ENCODE measurements around the gene DEF6. TPM values are rescaled to one million over a fixed set of nuclear protein-coding genes. Genes with fewer than 3 reads are reported as not detected.

Gene DEF6
- total RNA-seq, 1 experiment from 2014 or later: 0.59 TPM

DNA sequence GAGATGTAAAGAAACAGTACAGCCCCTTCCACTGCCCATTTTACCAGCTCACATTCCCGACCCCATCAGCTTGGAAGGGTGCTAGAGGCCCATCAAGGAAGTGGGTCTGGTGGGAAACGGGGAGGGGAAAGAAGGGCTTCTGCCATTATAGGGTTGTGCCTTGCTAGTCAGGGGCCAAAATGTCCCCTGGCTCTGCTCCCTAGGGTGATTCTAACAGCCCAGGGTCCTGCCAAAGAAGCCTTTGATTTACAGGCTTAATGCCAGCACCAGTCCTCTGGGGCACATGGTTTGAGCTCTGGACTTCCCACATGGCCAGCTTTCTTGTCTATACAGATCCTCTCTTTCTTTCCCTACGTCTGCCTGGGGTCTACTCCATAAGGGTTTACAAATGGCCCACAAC, 48.7 kb upstream of the DEF6 start:
- TF ChIP-seq, protein P1, sequence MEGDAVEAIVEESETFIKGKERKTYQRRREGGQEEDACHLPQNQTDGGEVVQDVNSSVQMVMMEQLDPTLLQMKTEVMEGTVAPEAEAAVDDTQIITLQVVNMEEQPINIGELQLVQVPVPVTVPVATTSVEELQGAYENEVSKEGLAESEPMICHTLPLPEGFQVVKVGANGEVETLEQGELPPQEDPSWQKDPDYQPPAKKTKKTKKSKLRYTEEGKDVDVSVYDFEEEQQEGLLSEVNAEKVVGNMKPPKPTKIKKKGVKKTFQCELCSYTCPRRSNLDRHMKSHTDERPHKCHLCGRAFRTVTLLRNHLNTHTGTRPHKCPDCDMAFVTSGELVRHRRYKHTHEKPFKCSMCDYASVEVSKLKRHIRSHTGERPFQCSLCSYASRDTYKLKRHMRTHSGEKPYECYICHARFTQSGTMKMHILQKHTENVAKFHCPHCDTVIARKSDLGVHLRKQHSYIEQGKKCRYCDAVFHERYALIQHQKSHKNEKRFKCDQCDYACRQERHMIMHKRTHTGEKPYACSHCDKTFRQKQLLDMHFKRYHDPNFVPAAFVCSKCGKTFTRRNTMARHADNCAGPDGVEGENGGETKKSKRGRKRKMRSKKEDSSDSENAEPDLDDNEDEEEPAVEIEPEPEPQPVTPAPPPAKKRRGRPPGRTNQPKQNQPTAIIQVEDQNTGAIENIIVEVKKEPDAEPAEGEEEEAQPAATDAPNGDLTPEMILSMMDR (IDR thresholded peaks at IDR 0.05): no peak
- TF ChIP-seq, protein P2, sequence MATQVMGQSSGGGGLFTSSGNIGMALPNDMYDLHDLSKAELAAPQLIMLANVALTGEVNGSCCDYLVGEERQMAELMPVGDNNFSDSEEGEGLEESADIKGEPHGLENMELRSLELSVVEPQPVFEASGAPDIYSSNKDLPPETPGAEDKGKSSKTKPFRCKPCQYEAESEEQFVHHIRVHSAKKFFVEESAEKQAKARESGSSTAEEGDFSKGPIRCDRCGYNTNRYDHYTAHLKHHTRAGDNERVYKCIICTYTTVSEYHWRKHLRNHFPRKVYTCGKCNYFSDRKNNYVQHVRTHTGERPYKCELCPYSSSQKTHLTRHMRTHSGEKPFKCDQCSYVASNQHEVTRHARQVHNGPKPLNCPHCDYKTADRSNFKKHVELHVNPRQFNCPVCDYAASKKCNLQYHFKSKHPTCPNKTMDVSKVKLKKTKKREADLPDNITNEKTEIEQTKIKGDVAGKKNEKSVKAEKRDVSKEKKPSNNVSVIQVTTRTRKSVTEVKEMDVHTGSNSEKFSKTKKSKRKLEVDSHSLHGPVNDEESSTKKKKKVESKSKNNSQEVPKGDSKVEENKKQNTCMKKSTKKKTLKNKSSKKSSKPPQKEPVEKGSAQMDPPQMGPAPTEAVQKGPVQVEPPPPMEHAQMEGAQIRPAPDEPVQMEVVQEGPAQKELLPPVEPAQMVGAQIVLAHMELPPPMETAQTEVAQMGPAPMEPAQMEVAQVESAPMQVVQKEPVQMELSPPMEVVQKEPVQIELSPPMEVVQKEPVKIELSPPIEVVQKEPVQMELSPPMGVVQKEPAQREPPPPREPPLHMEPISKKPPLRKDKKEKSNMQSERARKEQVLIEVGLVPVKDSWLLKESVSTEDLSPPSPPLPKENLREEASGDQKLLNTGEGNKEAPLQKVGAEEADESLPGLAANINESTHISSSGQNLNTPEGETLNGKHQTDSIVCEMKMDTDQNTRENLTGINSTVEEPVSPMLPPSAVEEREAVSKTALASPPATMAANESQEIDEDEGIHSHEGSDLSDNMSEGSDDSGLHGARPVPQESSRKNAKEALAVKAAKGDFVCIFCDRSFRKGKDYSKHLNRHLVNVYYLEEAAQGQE (IDR thresholded peaks at IDR 0.05; ENCODE audit: insufficient read depth in 1 of 2, low read depth in 2 of 2, low read length in 1 of 2): no peak
- TF ChIP-seq SIN3A (IDR thresholded peaks at IDR 0.05; ENCODE audit: borderline replicate concordance, insufficient read depth, low read depth, low read length) (no peak), POLR2AphosphoS5 (IDR thresholded peaks at IDR 0.05; ENCODE audit: low read depth, low read length) (no peak), TCF7L2 (IDR thresholded peaks at IDR 0.05; ENCODE audit: low read depth, low read length) (no peak)
- H3K27me3 ChIP-seq (ENCODE audit: control insufficient read depth, insufficient read depth, low read length): no peaks in the 10 kb centered on the region
- no peak for ATAC-seq
- BruUV-seq (replicated peaks): no TSS peak
- no peak overlapping the region for H3K27ac ChIP-seq (ENCODE audit: low read length)
- ChIA-PET CTCF (no interaction called here), POLR2A (no interaction called here)
- H3K4me1 ChIP-seq (ENCODE audit: control insufficient read depth, insufficient read depth, low read length): no peaks in the 10 kb centered on the region
- in situ Hi-C loops (cut with HindIII; ENCODE audit: low pct_unique_long_range_greater_than_20kb, low sequenced_read_pairs) (no loop called here), intact Hi-C loops (cut with micrococcal nuclease; ENCODE audit: unreplicated experiment) (no loop called here)
- no peaks in the 10 kb centered on the region for H3K9me3 ChIP-seq (ENCODE audit: control insufficient read depth, insufficient read depth, low read depth, low read length)
- H3K4me3 ChIP-seq (ENCODE audit: low read depth in 2 of 2, low read length in 2 of 2): no peak overlapping the region
- no peak for DNase-seq (ENCODE audit: low read depth, low spot score)
- no peaks in the 10 kb centered on the region for H3K36me3 ChIP-seq (ENCODE audit: control insufficient read depth, insufficient read depth, low read length)

DNA sequence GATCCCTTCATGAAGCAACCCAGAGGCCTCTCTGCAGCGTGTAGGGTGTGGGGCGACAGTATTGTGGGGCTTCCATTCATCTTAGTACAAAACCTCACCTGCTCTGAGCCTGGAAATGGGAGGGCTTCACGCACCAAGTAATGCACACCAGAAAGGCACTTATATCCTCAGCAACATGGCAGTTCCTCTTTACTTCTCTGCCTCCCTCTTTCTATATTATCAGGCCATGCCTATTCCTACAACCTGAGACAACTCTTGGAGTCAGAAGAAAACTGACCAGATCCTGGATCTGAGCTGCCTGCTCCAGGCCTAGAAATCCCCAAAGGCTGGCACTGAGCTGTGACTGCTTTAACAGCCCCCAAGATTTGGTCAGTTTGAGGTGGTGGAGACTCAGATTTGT, 45.7 kb upstream of the DEF6 start:
- no peaks in the 10 kb centered on the region for H3K4me1 ChIP-seq (ENCODE audit: control insufficient read depth, insufficient read depth, low read length)
- H3K36me3 ChIP-seq (ENCODE audit: control insufficient read depth, insufficient read depth, low read length): no peaks in the 10 kb centered on the region
- H3K9me3 ChIP-seq (ENCODE audit: control insufficient read depth, insufficient read depth, low read depth, low read length): no peaks in the 10 kb centered on the region
- no peak overlapping the region for H3K27ac ChIP-seq (ENCODE audit: low read length)
- TF ChIP-seq, protein P2 (IDR thresholded peaks at IDR 0.05; ENCODE audit: insufficient read depth in 1 of 2, low read depth in 2 of 2, low read length in 1 of 2): no peak
- TF ChIP-seq, protein P1 (IDR thresholded peaks at IDR 0.05): no peak
- TF ChIP-seq POLR2AphosphoS5 (IDR thresholded peaks at IDR 0.05; ENCODE audit: low read depth, low read length): no peak
- TF ChIP-seq TCF7L2 (IDR thresholded peaks at IDR 0.05; ENCODE audit: low read depth, low read length): no peak
- TF ChIP-seq SIN3A (IDR thresholded peaks at IDR 0.05; ENCODE audit: borderline replicate concordance, insufficient read depth, low read depth, low read length): no peak
- CTCF ChIA-PET: no interaction called here
- no peak for ATAC-seq
- BruUV-seq (replicated peaks): no TSS peak
- H3K4me3 ChIP-seq (ENCODE audit: low read depth in 2 of 2, low read length in 2 of 2): no peak overlapping the region
- intact Hi-C loops (cut with micrococcal nuclease; ENCODE audit: unreplicated experiment) (no loop called here), in situ Hi-C loops (cut with HindIII; ENCODE audit: low pct_unique_long_range_greater_than_20kb, low sequenced_read_pairs) (no loop called here)
- POLR2A ChIA-PET: no interaction called here
- DNase-seq (ENCODE audit: low read depth, low spot score): no peak
- H3K27me3 ChIP-seq (ENCODE audit: control insufficient read depth, insufficient read depth, low read length): no peaks in the 10 kb centered on the region

Measured in Panc1 (cell line).